Body of pancreas (tissue), 4 donors: Measurements from ENCODE around the gene RC3H2.

ENCODE experiments used
- CTCF ChIP-seq, 7 experiments: fragments of 450-650 bp in 4 of 7; fragments of 200-600 bp in 3 of 7; sonication (generic) in 3 of 7; IDR thresholded peaks; one replicate each; pipeline ENCODE4 v1.5.1; 2016 to 2019; ENCODE audit warnings: antibody characterized with exemption in 7 of 7
- POLR2A ChIP-seq, 3 donors: fragments of 450-650 bp; IDR thresholded peaks; one replicate each; pipeline ENCODE4 v1.6.1; 2016; ENCODE audit warnings: antibody characterized with exemption in 3 of 3, mild to moderate bottlenecking in 2 of 3

GRCh38 chr9:122900791-122901190 lies 4.4 kb downstream of the RC3H2 start:
- TF ChIP-seq CTCF (IDR thresholded peaks at IDR 0.05) (no peak), POLR2A (IDR thresholded peaks at IDR 0.05) (no peak)
